ENCODE results near the gene USP37.

Gene USP37

GRCh38 chr2:218500501-218501060 lies 67.6 kb downstream of the USP37 start:
- H3K4me1 ChIP-seq (ENCODE audit: control insufficient read depth, insufficient read depth, low read length): peaks cover 4% of the 10 kb centered on the region
- H3K36me3 ChIP-seq (ENCODE audit: control insufficient read depth, insufficient read depth, low read length): peaks cover 2% of the 10 kb centered on the region
- H3K4me3 ChIP-seq (ENCODE audit: low read length): no peak overlapping the region
- no peaks in the 10 kb centered on the region for H3K27me3 ChIP-seq (ENCODE audit: control insufficient read depth, insufficient read depth, low read length)
- H3K9ac ChIP-seq (ENCODE audit: low read length): no peak overlapping the region
- no peak overlapping the region for H3K27ac ChIP-seq (ENCODE audit: low read depth, low read length)

- Histone ChIP-seq H3K27ac (ENCODE audit: low read depth, low read length) (no peak overlapping the region), H3K9ac (ENCODE audit: low read length) (no peak overlapping the region), H3K4me3 (ENCODE audit: low read length) (no peak overlapping the region), H3K27me3 (ENCODE audit: control insufficient read depth, insufficient read depth, low read length) (no peaks in the 10 kb centered on the region), H3K36me3 (ENCODE audit: control insufficient read depth, insufficient read depth, low read length) (peaks cover 5% of the 10 kb centered on the region), H3K4me1 (ENCODE audit: control insufficient read depth, insufficient read depth, low read length) (no peaks in the 10 kb centered on the region)
Measured at GRCh38 chr2:218485986-218486667, 82.0 kb downstream of the USP37 start.

- H3K27me3 ChIP-seq (ENCODE audit: control insufficient read depth, insufficient read depth, low read length): no peaks in the 10 kb centered on the region
- no peak overlapping the region for H3K27ac ChIP-seq (ENCODE audit: low read depth, low read length)
- H3K4me1 ChIP-seq (ENCODE audit: control insufficient read depth, insufficient read depth, low read length): no peaks in the 10 kb centered on the region
- H3K4me3 ChIP-seq (ENCODE audit: low read length): no peak overlapping the region
- H3K9ac ChIP-seq (ENCODE audit: low read length): no peak overlapping the region
- H3K36me3 ChIP-seq (ENCODE audit: control insufficient read depth, insufficient read depth, low read length): peaks cover 8% of the 10 kb centered on the region
Measured at GRCh38 chr2:218482651-218483050, 85.5 kb downstream of the USP37 start.

- H3K36me3 ChIP-seq (ENCODE audit: control insufficient read depth, insufficient read depth, low read length): peaks cover 7% of the 10 kb centered on the region
- H3K9ac ChIP-seq (ENCODE audit: low read length): no peak overlapping the region
- H3K4me3 ChIP-seq (ENCODE audit: low read length): no peak overlapping the region
- H3K27ac ChIP-seq (ENCODE audit: low read depth, low read length): no peak overlapping the region
- no peaks in the 10 kb centered on the region for H3K4me1 ChIP-seq (ENCODE audit: control insufficient read depth, insufficient read depth, low read length)
- H3K27me3 ChIP-seq (ENCODE audit: control insufficient read depth, insufficient read depth, low read length): no peaks in the 10 kb centered on the region
Measured at GRCh38 chr2:218479595-218479994, 88.6 kb downstream of the USP37 start.

- peaks cover 7% of the 10 kb centered on the region for H3K36me3 ChIP-seq (ENCODE audit: control insufficient read depth, insufficient read depth, low read length)
- H3K27me3 ChIP-seq (ENCODE audit: control insufficient read depth, insufficient read depth, low read length): no peaks in the 10 kb centered on the region
- no peak overlapping the region for H3K9ac ChIP-seq (ENCODE audit: low read length)
- no peak overlapping the region for H3K27ac ChIP-seq (ENCODE audit: low read depth, low read length)
- H3K4me3 ChIP-seq (ENCODE audit: low read length): no peak overlapping the region
- no peaks in the 10 kb centered on the region for H3K4me1 ChIP-seq (ENCODE audit: control insufficient read depth, insufficient read depth, low read length)
Measured at GRCh38 chr2:218478544-218478943, 89.6 kb downstream of the USP37 start.

- H3K36me3 ChIP-seq (ENCODE audit: control insufficient read depth, insufficient read depth, low read length): peaks cover 7% of the 10 kb centered on the region
- H3K27me3 ChIP-seq (ENCODE audit: control insufficient read depth, insufficient read depth, low read length): no peaks in the 10 kb centered on the region
- no peak overlapping the region for H3K27ac ChIP-seq (ENCODE audit: low read depth, low read length)
- H3K9ac ChIP-seq (ENCODE audit: low read length): no peak overlapping the region
- H3K4me1 ChIP-seq (ENCODE audit: control insufficient read depth, insufficient read depth, low read length): no peaks in the 10 kb centered on the region
- H3K4me3 ChIP-seq (ENCODE audit: low read length): no peak overlapping the region
Measured at GRCh38 chr2:218477247-218477646, 90.9 kb downstream of the USP37 start.

GRCh38 chr2:218476676-218477075 lies 91.5 kb downstream of the USP37 start:
- no peak overlapping the region for H3K27ac ChIP-seq (ENCODE audit: low read depth, low read length)
- no peak overlapping the region for H3K4me3 ChIP-seq (ENCODE audit: low read length)
- peaks cover 7% of the 10 kb centered on the region for H3K36me3 ChIP-seq (ENCODE audit: control insufficient read depth, insufficient read depth, low read length)
- no peak overlapping the region for H3K9ac ChIP-seq (ENCODE audit: low read length)
- H3K4me1 ChIP-seq (ENCODE audit: control insufficient read depth, insufficient read depth, low read length): no peaks in the 10 kb centered on the region
- H3K27me3 ChIP-seq (ENCODE audit: control insufficient read depth, insufficient read depth, low read length): no peaks in the 10 kb centered on the region

- peaks cover 4% of the 10 kb centered on the region for H3K36me3 ChIP-seq (ENCODE audit: control insufficient read depth, insufficient read depth, low read length)
- no peaks in the 10 kb centered on the region for H3K4me1 ChIP-seq (ENCODE audit: control insufficient read depth, insufficient read depth, low read length)
- H3K4me3 ChIP-seq (ENCODE audit: low read length): no peak overlapping the region
- no peak overlapping the region for H3K27ac ChIP-seq (ENCODE audit: low read depth, low read length)
- no peaks in the 10 kb centered on the region for H3K27me3 ChIP-seq (ENCODE audit: control insufficient read depth, insufficient read depth, low read length)
- no peak overlapping the region for H3K9ac ChIP-seq (ENCODE audit: low read length)
Measured at GRCh38 chr2:218474527-218474926, 93.6 kb downstream of the USP37 start.

- Histone ChIP-seq H3K9ac (ENCODE audit: low read length) (no peak overlapping the region), H3K4me3 (ENCODE audit: low read length) (no peak overlapping the region), H3K4me1 (ENCODE audit: control insufficient read depth, insufficient read depth, low read length) (no peaks in the 10 kb centered on the region), H3K36me3 (ENCODE audit: control insufficient read depth, insufficient read depth, low read length) (peaks cover under 1% of the 10 kb centered on the region), H3K27me3 (ENCODE audit: control insufficient read depth, insufficient read depth, low read length) (no peaks in the 10 kb centered on the region), H3K27ac (ENCODE audit: low read depth, low read length) (no peak overlapping the region)
Measured at GRCh38 chr2:218472988-218473387, 95.2 kb downstream of the USP37 start.

GRCh38 chr2:218471982-218472381 lies 96.2 kb downstream of the USP37 start:
- Histone ChIP-seq H3K27me3 (ENCODE audit: control insufficient read depth, insufficient read depth, low read length) (no peaks in the 10 kb centered on the region), H3K9ac (ENCODE audit: low read length) (no peak overlapping the region), H3K4me3 (ENCODE audit: low read length) (no peak overlapping the region), H3K27ac (ENCODE audit: low read depth, low read length) (no peak overlapping the region), H3K36me3 (ENCODE audit: control insufficient read depth, insufficient read depth, low read length) (no peaks in the 10 kb centered on the region), H3K4me1 (ENCODE audit: control insufficient read depth, insufficient read depth, low read length) (no peaks in the 10 kb centered on the region)

- no peaks in the 10 kb centered on the region for H3K36me3 ChIP-seq (ENCODE audit: control insufficient read depth, insufficient read depth, low read length)
- H3K4me3 ChIP-seq (ENCODE audit: low read length): no peak overlapping the region
- no peak overlapping the region for H3K9ac ChIP-seq (ENCODE audit: low read length)
- H3K27ac ChIP-seq (ENCODE audit: low read depth, low read length): no peak overlapping the region
- H3K4me1 ChIP-seq (ENCODE audit: control insufficient read depth, insufficient read depth, low read length): no peaks in the 10 kb centered on the region
- H3K27me3 ChIP-seq (ENCODE audit: control insufficient read depth, insufficient read depth, low read length): no peaks in the 10 kb centered on the region
Measured at GRCh38 chr2:218471036-218471435, 97.1 kb downstream of the USP37 start.

- H3K36me3 ChIP-seq (ENCODE audit: control insufficient read depth, insufficient read depth, low read length): no peaks in the 10 kb centered on the region
- no peaks in the 10 kb centered on the region for H3K4me1 ChIP-seq (ENCODE audit: control insufficient read depth, insufficient read depth, low read length)
- H3K27me3 ChIP-seq (ENCODE audit: control insufficient read depth, insufficient read depth, low read length): no peaks in the 10 kb centered on the region
- H3K9ac ChIP-seq (ENCODE audit: low read length): no peak overlapping the region
- no peak overlapping the region for H3K27ac ChIP-seq (ENCODE audit: low read depth, low read length)
- H3K4me3 ChIP-seq (ENCODE audit: low read length): no peak overlapping the region
Measured at GRCh38 chr2:218470448-218470847, 97.7 kb downstream of the USP37 start.

GRCh38 chr2:218465987-218466633 lies 102.0 kb downstream of the USP37 start:
- Histone ChIP-seq H3K4me1 (ENCODE audit: control insufficient read depth, insufficient read depth, low read length) (no peaks in the 10 kb centered on the region), H3K27ac (ENCODE audit: low read depth, low read length) (no peak overlapping the region), H3K36me3 (ENCODE audit: control insufficient read depth, insufficient read depth, low read length) (no peaks in the 10 kb centered on the region), H3K9ac (ENCODE audit: low read length) (no peak overlapping the region), H3K27me3 (ENCODE audit: control insufficient read depth, insufficient read depth, low read length) (no peaks in the 10 kb centered on the region), H3K4me3 (ENCODE audit: low read length) (no peak overlapping the region)

Data from rectal smooth muscle tissue (tissue), 1 donor.